PC-3 (cell line): Measurements from ENCODE around the gene TPST2. TPM values are rescaled to one million over a fixed set of nuclear protein-coding genes. Genes with fewer than 3 reads are reported as not detected.

ENCODE experiments used
- ATAC-seq: fragments of 200-7000 bp; cut with Tn5 transposase; 2 replicates; pipeline ENCODE4 v1.9.1; 2020; ENCODE audit warnings: mild to moderate bottlenecking, moderate library complexity
- BruUV-seq: library from RNA; stranded (reverse); fragments of 400-500 nt; replicated peaks from 2 replicates; lab custom pipeline; 2021; lab: Mats Ljungman, UMichigan
- CTCF ChIA-PET: fragments of 300-600 bp; sonication (Branson Sonifier 250); formaldehyde crosslinking; loops from one replicate; lab custom pipeline; 2022; ENCODE audit warnings: antibody characterized with exemption; lab: Charles Lee
- POLR2A ChIA-PET: fragments of 300-600 bp; sonication (Branson Sonifier 250); formaldehyde crosslinking; loops from one replicate; lab custom pipeline; 2022; ENCODE audit warnings: antibody characterized with exemption; ENCODE audit not compliant: unreplicated experiment; lab: Charles Lee
- DNase-seq: peaks from one replicate; pipeline ENCODE4 v3.0.0-alpha.2; 2015
- H2AFZ ChIP-seq: fragments of 300-600 bp; sonication (generic); 2 replicates; pipeline ENCODE4 v1.6.0; 2016; ENCODE audit warnings: antibody characterized with exemption, low read length
- H3F3A ChIP-seq: fragments of 300-600 bp; sonication (generic); one replicate; pipeline ENCODE4 v1.6.0; 2017; ENCODE audit warnings: antibody characterized with exemption, low read length, control low read depth, mild to moderate bottlenecking; ENCODE audit not compliant: unreplicated experiment
- H3K27ac ChIP-seq: fragments of 300-600 bp; sonication (generic); 2 replicates; pipeline ENCODE4 v1.5.1; 2016; ENCODE audit warnings: mild to moderate bottlenecking, low read length
- H3K27me3 ChIP-seq: fragments of 300-600 bp; sonication (generic); 2 replicates; pipeline ENCODE4 v1.6.1; 2016; ENCODE audit warnings: low read length, mixed read lengths
- H3K36me3 ChIP-seq: fragments of 300-600 bp; sonication (generic); 2 replicates; pipeline ENCODE4 v1.6.1; 2016; ENCODE audit warnings: low read depth, mixed run types, low read length, mixed read lengths
- H3K4me1 ChIP-seq: fragments of 300-600 bp; sonication (generic); 2 replicates; pipeline ENCODE4 v1.5.1; 2016; ENCODE audit warnings: low read length; ENCODE audit not compliant: insufficient read depth
- H3K4me2 ChIP-seq: fragments of 300-600 bp; sonication (generic); 2 replicates; pipeline ENCODE4 v1.6.0; 2016; ENCODE audit warnings: low read length
- H3K4me3 ChIP-seq: fragments of 300-600 bp; sonication (generic); 2 replicates; pipeline ENCODE4 v1.5.1; 2016; ENCODE audit warnings: mild to moderate bottlenecking, low read length, mixed read lengths
- H3K79me2 ChIP-seq: fragments of 300-600 bp; sonication (generic); 2 replicates; pipeline ENCODE4 v1.6.1; 2017; ENCODE audit warnings: low read length, mixed read lengths
- H3K9ac ChIP-seq: fragments of 300-600 bp; sonication (generic); 2 replicates; pipeline ENCODE4 v1.6.0; 2016; ENCODE audit warnings: mild to moderate bottlenecking, low read length
- H3K9me2 ChIP-seq: fragments of 300-600 bp; sonication (generic); replicated peaks from 2 replicates; pipeline ENCODE4 v1.6.1; 2016; ENCODE audit warnings: mixed run types, low read length, mixed read lengths
- H3K9me3 ChIP-seq: fragments of 300-600 bp; sonication (generic); 2 replicates; pipeline ENCODE4 v1.6.1; 2016; ENCODE audit warnings: low read length, mixed read lengths
- H4K20me1 ChIP-seq: fragments of 300-600 bp; sonication (generic); 2 replicates; pipeline ENCODE4 v1.6.1; 2016; ENCODE audit warnings: low read length, mixed read lengths
- CTCF ChIP-seq: fragments of 300-600 bp; sonication (generic); conservative IDR thresholded peaks from 2 replicates; pipeline ENCODE4 v1.5.1; 2017; ENCODE audit warnings: antibody characterized with exemption, low read depth, mild to moderate bottlenecking, low read length
- EZH2 ChIP-seq: fragments of 300-600 bp; sonication (generic); IDR thresholded peaks from one replicate; pipeline ENCODE4 v1.6.1; 2017; ENCODE audit warnings: antibody characterized with exemption, mild to moderate bottlenecking, low read length; ENCODE audit not compliant: unreplicated experiment
- EZH2phosphoT487 ChIP-seq: fragments of 300-600 bp; sonication (generic); IDR thresholded peaks from 2 replicates; pipeline ENCODE4 v1.6.1; 2018; ENCODE audit warnings: mild to moderate bottlenecking, antibody characterized with exemption, low read length, borderline replicate concordance
- intact Hi-C: fragments of 100-400 bp; cut with micrococcal nuclease; formaldehyde crosslinking; loops from 2 replicates; pipeline ENCODE4 v1.9.0; 2023
- microRNA-seq: library from miRNA; unstranded; fragments of <30 nt; microRNA quantifications from one replicate; pipeline ENCODE4 v1.1.0, GENCODE V29; 2020; ENCODE audit not compliant: unreplicated experiment
- total RNA-seq: library from RNA; depleted of rRNA; stranded (reverse); fragments of >200 nt; gene quantifications from 2 replicates; pipeline ENCODE4 v1.2.3, GENCODE V29; 2014; rRNA removed

Gene TPST2
- total RNA-seq, 1 experiment from 2014 or later, result 8.1 TPM

DNA sequence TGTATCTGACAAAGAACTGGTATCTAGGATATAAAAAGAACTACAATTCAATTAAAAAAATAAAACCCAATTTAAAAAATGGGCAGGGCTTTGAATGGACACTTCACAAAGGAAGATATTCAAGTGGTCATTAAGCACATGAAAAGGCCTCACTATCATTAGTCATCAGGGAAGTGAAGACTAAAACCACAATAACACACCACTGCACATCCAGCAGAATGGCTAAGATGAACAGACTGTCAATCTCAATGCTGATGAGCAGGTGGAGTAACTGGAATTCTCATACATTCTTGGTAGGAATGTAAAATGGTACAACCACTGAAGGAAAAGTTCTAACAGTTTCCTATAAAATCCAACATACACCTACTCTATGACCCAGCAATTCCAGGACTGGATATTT is 115.2 kb downstream of the TPST2 start:
- peak; percentile 47 for DNase-seq
- no TSS peak for BruUV-seq
- no peak for TF ChIP-seq EZH2phosphoT487
- TF ChIP-seq CTCF, result no peak
- no peak for TF ChIP-seq EZH2
- Histone ChIP-seq H3K4me2 (no peak overlapping the region), H3K9ac (no peak overlapping the region), H3K79me2 (peaks cover 16% of the 10 kb centered on the region), H3K4me1 (peaks cover 35% of the 10 kb centered on the region), H3K9me2 (no peaks in the 10 kb centered on the region), H3K4me3 (no peak overlapping the region), H2AFZ (no peak overlapping the region), H3K27ac (no peak overlapping the region), H3K36me3 (peaks cover 15% of the 10 kb centered on the region), H3K27me3 (no peaks in the 10 kb centered on the region), H3F3A (peaks cover 4% of the 10 kb centered on the region), H3K9me3 (no peaks in the 10 kb centered on the region), H4K20me1 (no peaks in the 10 kb centered on the region)
- CTCF ChIA-PET, result no interaction called here
- POLR2A ChIA-PET, result no interaction called here
- ATAC-seq, result peak; percentile 21; the same call in 1 of the 2 replicates
- intact Hi-C loops, result no loop called here

Small RNA genes within 50 kb of the gene (microRNA-seq; reads per million reads assigned to microRNA genes)
- 1.8 reads per million for gene MIR548J

Other genes starting within 250 kb of the TPST2 start
- gene ASPHD2, start 160.9 kb downstream of the TPST2 start, total RNA-seq, result 2.1 and 2.4 TPM in 2 replicates
- 15.9 and 19.9 TPM in 2 replicates for gene HPS4, start 106.3 kb downstream of the TPST2 start, total RNA-seq
- 17.6 and 21.1 TPM in 2 replicates for gene SRRD, start 106.3 kb downstream of the TPST2 start, total RNA-seq
- 22.4 and 33.5 TPM in 2 replicates for gene TFIP11, start 77.7 kb downstream of the TPST2 start, total RNA-seq
- gene CRYBB1, start 27.9 kb upstream of the TPST2 start, total RNA-seq, result not detected in 2 replicates
- gene CRYBA4, start 31.8 kb upstream of the TPST2 start, total RNA-seq, result not detected in 2 replicates
- gene MIAT, start 67.5 kb upstream of the TPST2 start, total RNA-seq, result 0.15 and 0.23 TPM in 2 replicates